H1 (cell line): ENCODE results near the gene CDPF1.

ENCODE experiments used
- BCL11A ChIP-seq, 2 experiments: IDR thresholded peaks; one replicate each; pipeline ENCODE4 v1.6.1; 2011; ENCODE audit warnings: low read depth in 2 of 2, low read length in 2 of 2, mild to moderate bottlenecking in 2 of 2
- CTCF ChIP-seq, 3 experiments: IDR thresholded peaks; 1 replicate in 2 of 3; 2 replicates in 1 of 3; pipeline versions ENCODE4 v1.5.1 to v1.6.1; 2011; ENCODE audit warnings: low read length in 3 of 3, mild to moderate bottlenecking in 3 of 3, inconsistent platforms in 2 of 3, low read depth in 1 of 3, moderate library complexity in 1 of 3; ENCODE audit not compliant: insufficient read depth in 1 of 3; ENCODE audit errors: control extremely low read depth in 1 of 3
- E2F6 ChIP-seq: IDR thresholded peaks from 2 replicates; pipeline ENCODE4 v1.6.1; 2012; ENCODE audit warnings: inconsistent platforms
- EZH2 ChIP-seq: fragments of 200-600 bp; sonication (generic); IDR thresholded peaks from 2 replicates; pipeline ENCODE4 v1.7.1; 2012; ENCODE audit warnings: low read depth, mild to moderate bottlenecking, moderate library complexity, low read length, inconsistent platforms; ENCODE audit not compliant: severe bottlenecking
- HDAC6 ChIP-seq: IDR thresholded peaks from one replicate; pipeline ENCODE4 v1.7.1; 2012; ENCODE audit warnings: low read depth, mild to moderate bottlenecking, inconsistent platforms, low read length, moderate library complexity
- JUN ChIP-seq: IDR thresholded peaks from 2 replicates; pipeline ENCODE4 v1.6.1; 2011; ENCODE audit warnings: low read depth, mild to moderate bottlenecking, improper control_type of control experiment, low read length
- MAFK ChIP-seq: IDR thresholded peaks from 2 replicates; pipeline ENCODE4 v1.6.1; 2012; ENCODE audit warnings: low read depth, mild to moderate bottlenecking, improper control_type of control experiment, low read length
- PHF8 ChIP-seq: fragments of 200-600 bp; sonication (generic); conservative IDR thresholded peaks from 2 replicates; pipeline ENCODE4 v1.7.1; 2012; ENCODE audit warnings: low read depth, mild to moderate bottlenecking, inconsistent platforms, low read length, moderate library complexity
- POLR2A ChIP-seq, 2 experiments: IDR thresholded peaks; 1 replicate in 1 of 2; 2 replicates in 1 of 2; pipeline ENCODE4 v1.6.1; 2011; ENCODE audit warnings: low read depth in 2 of 2, low read length in 2 of 2, mild to moderate bottlenecking in 2 of 2; ENCODE audit errors: control extremely low read depth in 1 of 2
- POLR2AphosphoS5 ChIP-seq: IDR thresholded peaks from 2 replicates; pipeline ENCODE4 v1.6.1; 2011; ENCODE audit warnings: low read depth, low read length
- RFX5 ChIP-seq: IDR thresholded peaks from 2 replicates; pipeline ENCODE4 v1.6.1; 2011; ENCODE audit warnings: low read depth, low read length, improper control_type of control experiment, borderline replicate concordance
- RXRA ChIP-seq: IDR thresholded peaks from 2 replicates; pipeline ENCODE4 v1.6.1; 2011; ENCODE audit warnings: low read depth, mild to moderate bottlenecking, low read length, moderate library complexity; ENCODE audit not compliant: insufficient read depth
- USF2 ChIP-seq: IDR thresholded peaks from 2 replicates; pipeline ENCODE4 v1.6.1; 2011; ENCODE audit warnings: low read length, improper control_type of control experiment

GRCh38 chr22:46263216-46263590, 13.1 kb upstream of the CDPF1 start, which contains the start of gene PKDREJ:
- TF ChIP-seq HDAC6 (no peak), PHF8 (0 out of 2 replicates have a peak, but pooled peaks have one; percentile 26), CTCF (IDR thresholded peaks at IDR 0.05; ENCODE audit: control extremely low read depth in 1 of 3, insufficient read depth in 1 of 3, low read depth in 1 of 3, low read length in 3 of 3) (no peak), MAFK (no peak), POLR2AphosphoS5 (no peak), RXRA (no peak), EZH2 (peak; percentile 48), BCL11A (IDR thresholded peaks at IDR 0.05; ENCODE audit: low read depth in 2 of 2, low read length in 2 of 2) (no peak), E2F6 (peak; percentile 66; the same call in 1 of the 2 replicates), JUN (no peak), RFX5 (no peak), POLR2A (IDR thresholded peaks at IDR 0.05; ENCODE audit: control extremely low read depth in 1 of 2, low read depth in 2 of 2, low read length in 2 of 2) (no peak), USF2 (no peak)
